Stomach (tissue), 4 donors: ENCODE data around the gene CENPO.

Experiments used
- EP300 ChIP-seq: sonication (generic); formaldehyde crosslinking; IDR thresholded peaks from one replicate; pipeline ENCODE4 v1.6.1; 2017; ENCODE audit warnings: antibody characterized with exemption
- POLR2A ChIP-seq, 4 donors: fragments of 450-650 bp; IDR thresholded peaks; one replicate each; pipeline ENCODE4 v1.6.1; 2016; ENCODE audit warnings: antibody characterized with exemption in 4 of 4, control low read depth in 2 of 4, mild to moderate bottlenecking in 1 of 4, moderate library complexity in 1 of 4

GRCh38 chr2:24824071-24824588, 30.9 kb downstream of the CENPO start:
- TF ChIP-seq EP300 = no peak
- no peak for TF ChIP-seq POLR2A (IDR thresholded peaks at IDR 0.05)
